Activated CD8-positive, alpha-beta memory T cell treated with anti-CD3 and anti-CD28 coated beads for 1 hour (primary cell): Measurements from ENCODE around the gene NATD1.

Experiments
- DNase-seq, 2 donors: peaks; one replicate each; pipeline ENCODE4 v3.0.0-alpha.2; 2020; ENCODE audit warnings: low read depth in 1 of 2; ENCODE audit errors: extremely low read depth in 1 of 2

NATD1 gene

DNA sequence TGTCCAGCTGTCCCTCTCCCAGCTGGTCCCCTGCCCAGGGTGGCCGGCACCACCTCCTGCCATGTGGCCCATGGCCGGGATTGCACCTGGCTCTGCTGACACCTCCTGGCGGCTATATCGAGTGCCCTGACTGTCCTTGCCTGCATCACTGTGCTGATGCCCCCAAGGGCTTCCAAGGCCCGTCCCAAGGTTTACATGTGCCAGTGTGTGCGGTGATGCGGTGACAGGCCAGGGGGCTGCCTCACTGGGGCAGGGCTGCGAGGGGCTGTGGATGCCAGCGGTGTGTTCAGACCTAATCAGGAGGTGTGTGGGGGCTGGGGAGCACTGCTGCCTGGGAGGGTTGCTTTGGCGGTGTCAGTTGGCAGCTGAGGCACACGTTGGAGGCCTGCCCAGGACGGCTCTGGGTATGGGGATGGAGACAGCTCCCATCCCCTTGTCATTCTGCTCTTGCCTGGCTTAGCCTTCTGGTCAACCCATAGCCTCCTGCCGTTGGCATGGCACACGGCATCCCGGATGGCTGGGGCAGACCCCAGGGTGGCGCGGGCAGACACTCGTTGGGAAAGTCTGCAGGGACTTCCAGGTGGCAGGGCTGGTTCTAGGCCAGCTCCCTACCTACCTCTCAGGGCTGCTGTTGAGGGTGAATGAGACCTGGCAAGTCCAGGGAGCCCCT lies 36.8 kb upstream of the NATD1 start:
- no peak for DNase-seq

GRCh38 chr17:21289175-21289901 lies 36.1 kb upstream of the NATD1 start:
- no peak for DNase-seq

- DNase-seq: no peak
Observed at GRCh38 chr17:21288571-21289017, 35.4 kb upstream of the NATD1 start.

GRCh38 chr17:21287703-21288449 lies 34.7 kb upstream of the NATD1 start:
- peak; percentile 95 to 97 for DNase-seq

DNA sequence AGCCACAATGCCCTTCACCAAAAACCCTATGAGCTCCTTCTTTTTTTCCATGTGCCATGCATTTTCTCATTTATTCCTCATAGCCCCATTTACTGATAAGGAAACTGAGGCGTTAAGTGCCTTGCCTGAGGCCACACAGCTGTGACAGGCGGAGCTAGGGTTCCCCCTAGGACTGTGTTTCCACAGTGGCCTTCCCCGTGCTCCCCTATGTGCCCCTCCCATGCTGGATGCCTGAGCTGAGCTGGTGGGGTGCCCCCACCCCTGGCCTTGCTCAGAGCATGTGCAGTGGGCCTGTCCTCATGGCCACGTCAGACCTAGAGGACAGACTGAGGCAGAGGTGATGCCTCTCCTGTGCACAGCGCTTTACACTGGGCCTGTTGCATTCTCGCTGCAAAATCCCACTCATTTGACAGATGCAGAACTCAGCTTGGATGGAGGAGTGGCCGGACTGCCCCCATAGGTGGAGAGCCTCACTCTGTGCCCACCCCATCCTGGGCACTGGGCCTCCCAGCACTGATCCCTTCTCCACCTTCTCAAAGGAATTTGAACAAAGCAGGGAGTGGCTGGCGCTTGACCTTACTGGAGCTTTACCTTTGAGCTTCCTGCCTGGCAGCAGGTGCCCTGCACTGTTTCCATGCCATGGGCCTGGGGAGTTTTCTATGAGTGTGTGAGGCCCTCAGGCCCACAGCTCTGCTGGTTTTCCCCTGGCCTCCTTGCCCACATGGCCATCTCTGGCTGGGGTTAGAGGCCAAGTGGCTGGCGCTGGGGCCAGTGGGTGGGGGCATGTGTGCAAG lies 33.9 kb upstream of the NATD1 start:
- no peak for DNase-seq

DNA sequence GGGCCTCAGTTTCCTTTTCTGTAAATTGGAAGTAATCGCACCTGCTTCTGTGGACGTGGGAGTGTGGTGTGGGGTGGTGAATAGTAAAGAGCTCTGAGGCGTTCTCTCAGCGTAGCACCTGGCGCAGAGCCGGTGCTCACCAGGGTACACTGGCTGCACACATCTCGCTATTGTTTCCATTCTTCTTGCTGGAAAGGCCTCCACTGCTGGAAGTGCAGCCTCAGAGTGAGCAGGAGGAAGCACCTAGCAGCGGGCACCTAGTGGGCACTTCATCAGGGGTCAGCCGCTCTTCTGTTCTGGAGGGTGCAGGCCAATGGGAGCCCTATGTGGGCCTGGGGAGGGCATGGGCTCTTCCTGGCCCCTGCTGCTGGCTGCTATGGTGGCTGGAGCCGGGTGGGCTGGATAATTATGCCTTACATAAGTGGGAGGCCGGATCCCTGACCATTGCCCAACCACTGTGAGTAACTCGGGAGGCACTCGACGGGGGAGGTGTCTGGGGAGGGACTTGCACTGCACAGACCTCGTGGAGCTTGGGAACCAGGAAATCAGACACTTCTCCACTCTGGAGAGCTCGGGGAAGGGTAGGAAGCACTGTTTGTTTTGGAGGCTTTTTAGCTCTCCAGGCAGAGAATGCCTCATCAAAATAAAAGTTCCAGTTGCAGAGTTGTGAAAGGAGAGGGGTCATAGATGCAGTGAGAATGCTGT lies 33.0 kb upstream of the NATD1 start:
- DNase-seq: no peak

GRCh38 chr17:21285164-21286065 lies 32.2 kb upstream of the NATD1 start:
- DNase-seq: no peak

GRCh38 chr17:21284319-21285163 lies 31.3 kb upstream of the NATD1 start, which contains the start of gene MAP2K3:
Gene MAP2K3, plus strand, starts transcription at chr17:21284711. Its CDS starts 210 bp downstream, at chr17:21284921.
- DNase-seq: peak; percentile 86 to 92

- DNase-seq: no peak
Observed at GRCh38 chr17:21283482-21284318, 30.5 kb upstream of the NATD1 start.

- no peak for DNase-seq
Observed at GRCh38 chr17:21282850-21283249, 29.6 kb upstream of the NATD1 start.

DNA sequence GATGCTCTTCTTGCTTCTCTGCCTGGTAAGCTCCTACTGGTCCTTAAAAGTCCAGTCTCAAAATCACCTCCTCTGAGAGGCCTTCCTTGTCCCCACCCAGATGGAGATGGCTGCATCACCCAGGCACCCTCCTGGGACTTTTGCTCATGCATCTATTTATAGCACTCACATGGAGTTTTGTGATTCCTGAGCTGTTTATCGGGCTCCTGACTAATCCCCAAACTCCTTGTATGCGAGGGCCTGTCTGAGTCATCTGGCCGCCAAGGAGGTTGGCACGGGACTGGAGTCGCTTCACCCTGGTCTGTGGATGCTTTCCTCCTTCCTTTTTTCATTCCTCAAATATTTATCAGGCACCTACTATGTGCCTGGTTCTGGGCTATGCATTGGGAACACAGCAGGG lies 29.0 kb upstream of the NATD1 start:
- no peak for DNase-seq

DNA sequence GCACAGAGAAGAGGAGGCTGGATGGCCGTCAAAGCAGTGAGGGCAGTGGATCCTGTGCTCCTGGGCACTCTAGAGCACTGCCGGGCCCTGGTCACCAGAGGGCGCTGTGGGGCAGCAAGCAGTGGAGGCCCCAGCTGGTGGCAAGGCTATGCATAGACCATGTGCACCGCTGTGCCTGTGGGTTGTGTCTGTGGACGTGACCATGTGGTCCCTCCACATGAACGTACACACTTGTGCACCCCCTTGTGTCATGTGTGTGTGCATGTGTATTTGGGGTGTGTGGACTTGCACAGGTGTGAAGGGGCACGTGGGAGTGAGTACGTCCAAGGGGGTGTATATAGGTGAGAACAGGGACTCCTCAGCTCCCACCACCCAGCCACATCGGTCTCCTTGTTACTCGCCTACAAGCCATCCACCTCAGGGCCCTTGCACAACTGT lies 26.9 kb upstream of the NATD1 start:
- peak; percentile 74 to 89 for DNase-seq

- no peak for DNase-seq
Observed at GRCh38 chr17:21279582-21279981, 26.4 kb upstream of the NATD1 start.

GRCh38 chr17:21279198-21279535 lies 26.0 kb upstream of the NATD1 start:
- no peak for DNase-seq

DNA sequence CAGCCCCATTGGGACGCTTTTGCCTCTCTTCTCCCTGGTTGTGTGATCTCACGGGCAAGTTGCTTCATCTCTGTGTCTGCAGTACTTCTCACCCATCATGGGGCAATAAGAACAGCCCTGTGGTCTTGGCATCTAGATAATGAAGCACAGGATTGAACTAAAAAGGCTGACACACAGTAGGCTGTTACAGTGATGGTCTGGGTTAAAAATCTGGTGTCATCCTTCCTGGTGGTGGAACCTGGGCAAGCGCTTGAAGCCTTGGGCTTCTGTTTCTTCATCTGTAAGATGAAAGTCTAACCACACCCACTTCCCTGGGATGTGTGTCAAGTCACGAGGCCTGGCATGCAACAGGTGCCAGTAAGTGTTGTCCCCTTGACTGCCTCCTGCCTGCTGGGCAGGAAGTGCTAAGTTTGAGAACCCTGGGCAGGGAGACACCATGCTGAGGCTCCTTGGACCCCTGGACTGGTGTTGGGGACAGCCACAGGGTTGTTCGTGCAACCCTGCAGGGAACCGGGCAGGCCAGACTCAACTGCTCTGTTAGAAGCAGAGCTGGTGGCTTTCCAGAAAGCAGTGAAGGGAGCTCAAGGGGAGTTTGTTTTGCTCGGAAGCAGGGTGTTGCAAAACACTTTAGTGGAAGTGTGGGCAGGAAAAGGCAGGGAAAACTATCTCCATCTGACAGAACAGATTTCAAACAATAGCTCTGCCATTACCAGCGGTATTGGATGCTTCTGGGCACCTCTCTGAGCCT lies 25.4 kb upstream of the NATD1 start:
- no peak for DNase-seq

- no peak for DNase-seq
Observed at GRCh38 chr17:21277332-21277731, 24.1 kb upstream of the NATD1 start.

DNA sequence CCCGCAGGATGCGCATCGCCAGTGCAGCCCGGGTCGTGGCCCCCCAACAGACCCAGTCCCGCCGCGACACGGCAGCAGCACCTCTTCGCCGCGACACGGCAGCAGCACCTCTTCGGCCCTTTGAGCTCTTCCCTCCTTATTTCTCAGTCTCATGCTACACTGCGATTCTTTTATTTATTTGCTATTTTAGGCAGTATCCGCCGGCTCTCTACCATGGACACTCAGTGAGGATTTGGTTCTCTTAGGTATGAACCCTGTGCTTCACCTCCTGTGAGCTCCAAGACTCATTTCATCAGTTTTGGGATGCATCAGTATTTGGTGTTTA lies 23.0 kb upstream of the NATD1 start:
- DNase-seq: no peak
